Psoas muscle (tissue), 8 donors: ENCODE data around the gene PIP4P1. TPM values are rescaled to one million over a fixed set of nuclear protein-coding genes. Genes with fewer than 3 reads are reported as not detected.
A peak's percentile ranks its signal among the peaks of the same experiment; 100 is the strongest.
"Not testable (repeated sequence)": the region's sequence is repeated elsewhere in the genome, so short reads cannot be mapped to it uniquely, and the experiment has no call there.

Source experiments
- ATAC-seq, 4 donors: fragments of 200-7000 bp; cut with Tn5 transposase; one replicate each; pipeline ENCODE4 v1.9.1; 2020; ENCODE audit warnings: moderate library complexity in 3 of 4, mild to moderate bottlenecking in 2 of 4
- DNase-seq, 2 donors: peaks; one replicate each; pipeline ENCODE4 v3.0.0-alpha.2; 2020
- H3K27ac ChIP-seq: fragments of 200-600 bp; one replicate; pipeline ENCODE4 v1.8.0; 2022
- H3K27me3 ChIP-seq, 3 donors: fragments of 200-600 bp in 1 of 3; one replicate each; pipeline versions ENCODE4 v1.6.1 to v1.8.0; 2013 to 2022; ENCODE audit warnings: low read length in 2 of 3, mild to moderate bottlenecking in 2 of 3, moderate library complexity in 1 of 3; ENCODE audit not compliant: insufficient read depth in 3 of 3
- H3K36me3 ChIP-seq, 2 donors: fragments of 200-600 bp in 1 of 2; one replicate each; pipeline versions ENCODE4 v1.6.1 to v1.8.0; 2013 to 2022; ENCODE audit warnings: low read depth in 1 of 2, mild to moderate bottlenecking in 1 of 2, moderate library complexity in 1 of 2; ENCODE audit not compliant: insufficient read depth in 1 of 2
- H3K4me1 ChIP-seq: fragments of 200-600 bp; one replicate; pipeline ENCODE4 v1.8.0; 2022
- H3K4me3 ChIP-seq: fragments of 200-600 bp; one replicate; pipeline ENCODE4 v1.8.0; 2022; ENCODE audit warnings: mild to moderate bottlenecking
- H3K9me3 ChIP-seq: fragments of 200-600 bp; one replicate; pipeline ENCODE4 v1.8.0; 2022
- CTCF ChIP-seq: fragments of 200-600 bp; IDR thresholded peaks from one replicate; pipeline ENCODE4 v1.8.0; 2022; ENCODE audit warnings: antibody characterized with exemption
- WGBS, 3 donors: extraction: QIAGEN DNeasy Blood & Tissue Kit; methylation state at CpG; one replicate each; pipeline versions ENCODE4 v1.1.6 to v1.1.7; 2013; 5-methylcytosine and 5-hydroxymethylcytosine counted together
- intact Hi-C, 2 donors: fragments of 100-400 bp; cut with DNase I; formaldehyde crosslinking; loops; one replicate each; pipeline versions ENCODE4 v1.11.0 to v1.14.2; 2022
- long read RNA-seq, 2 donors: library from polyadenylated mRNA; unstranded; transcript quantifications; one replicate each; pipeline ENCODE4 v2.0.0, GENCODE V29; 2021
- polyA plus RNA-seq, 3 donors: library from polyadenylated mRNA; stranded (reverse); fragments of 200-250 nt; gene quantifications; one replicate each; pipeline ENCODE4 v1.2.3, GENCODE V29; 2013
- total RNA-seq, 4 donors: library from RNA; stranded (reverse); fragmentation: NEBNext Ultra II Directional in 2 of 4; extraction: Animal tissue kit (Norgen Biotek cat#: 25700) in 2 of 4; gene quantifications; one replicate each; pipeline versions ENCODE4 v1.2.1 to v1.2.4, GENCODE V29; 2021 to 2023
- donor health status: healthy with polysubstance abuse.
- donor health status: DM: no; HTN: no; CAD: no; lungs with moderate emphysema.
- donor health status: Bipolar disorder and iron deficiency.
- donor health status: healthy.
- donor health status: DM: yes; HTN: yes; CAD: no.
- donor health status: DM: no; HTN: no; CAD: no.
- donor health status: DM: no; HTN: no; CAD: no.
- donor health status: DM: yes; HTN: yes; CAD: no.

The PIP4P1 gene
- total RNA-seq = 10 to 100 TPM; 15.6 to 29.7 (median 20.7) TPM
- 10 to 100 TPM; 23.0 to 56.5 (median 36.8) TPM for polyA plus RNA-seq
- long read RNA-seq, donor 1, transcript PIP4P1-201 (7 exons, 1,961 nt) = major isoform, 19 of 28 reads
- long read RNA-seq, donor 1, partial matches to known transcripts = 4 of 28 reads
- long read RNA-seq, donor 1, other reads (novel, unspliced or antisense) = 1 of 28 reads
- long read RNA-seq, donor 2, transcript PIP4P1-202 (7 exons, 1,696 nt) = minor isoform, 35 of 116 reads
- long read RNA-seq, donor 2, transcript PIP4P1-201 (7 exons, 1,961 nt) = major isoform, 61 of 116 reads
- long read RNA-seq, donor 2, partial matches to known transcripts = 8 of 116 reads
- long read RNA-seq, donor 2, other reads (novel, unspliced or antisense) = 11 of 116 reads

GRCh38 chr14:20461225-20462141, at the start of gene PIP4P1:
Gene PIP4P1, minus strand, starts transcription at chr14:20461434. Its CDS starts 109 bp downstream, at chr14:20461325.
- H3K4me1 ChIP-seq = peaks cover 16% of the 10 kb centered on the region
- H3K4me3 ChIP-seq = peak within 1 kb of the TSS; percentile 87
- DNase-seq (peak; percentile 99), ATAC-seq (peak; percentile 95 to 96 (median 96))
- peak within 1 kb of the TSS; percentile 95 for H3K27ac ChIP-seq
- H3K27me3 ChIP-seq = no peaks in the 10 kb centered on the region
- intact Hi-C loops = loop anchor here in 1 of 2 donors (5.0 to 10.0 kb wide), 3 partner anchors 119 to 641 kb away; partner anchors contain the start of genes ANG, PARP2, RNASE4 and TMEM253
- H3K36me3 ChIP-seq = peaks cover 0 to 39% of the 10 kb centered on the region in 2 donors
- WGBS, 3 donors = 0% methylated on average over 42 to 67 of the region's 67 CpGs
- TF ChIP-seq CTCF = no peak
- H3K9me3 ChIP-seq = no peaks in the 10 kb centered on the region

- H3K9me3 ChIP-seq = no peaks in the 10 kb centered on the region
- WGBS, 3 donors = 88 to 90% (median 90%) methylated on average over 8 of the region's 8 CpGs
- H3K36me3 ChIP-seq = no peaks in the 10 kb centered on the region
- no peak for ATAC-seq
- intact Hi-C loops = no loop called here
- H3K4me3 ChIP-seq = no peak overlapping the region
- no peaks in the 10 kb centered on the region for H3K4me1 ChIP-seq
- no peak overlapping the region for H3K27ac ChIP-seq
- peaks cover 0 to 5% (median 0%) of the 10 kb centered on the region in 3 donors for H3K27me3 ChIP-seq
- TF ChIP-seq CTCF = no peak
- no peak for DNase-seq
These were observed 47.1 kb upstream of the PIP4P1 start for GRCh38 chr14:20508367-20508766.

DNA sequence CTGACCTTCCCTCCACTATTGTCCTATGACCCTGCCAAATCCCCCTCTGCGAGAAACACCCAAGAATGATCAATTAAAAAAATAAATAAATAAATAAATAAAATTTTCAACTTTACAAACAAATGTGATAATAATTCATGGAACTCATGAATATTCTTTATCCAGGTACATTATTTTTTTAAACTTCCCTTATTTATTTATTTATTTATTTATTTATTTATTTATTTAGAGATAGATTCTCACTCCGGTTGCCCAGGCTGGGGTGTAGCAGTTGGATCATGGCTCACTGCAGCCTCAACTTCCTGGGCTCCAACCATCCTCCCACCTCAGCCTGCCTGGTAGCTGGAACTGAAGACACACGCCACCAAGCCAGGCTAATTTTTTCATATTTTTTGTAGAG, 46.3 kb upstream of the PIP4P1 start:
- H3K27me3 ChIP-seq, H3K36me3 ChIP-seq, H3K4me1 ChIP-seq, H3K27ac ChIP-seq, ATAC-seq, DNase-seq, H3K4me3 ChIP-seq, H3K9me3 ChIP-seq, intact Hi-C loops: not testable (repeated sequence)
- 88 to 95% (median 93%) methylated on average over 2 to 3 of the region's 3 CpGs for WGBS, 3 donors

DNA sequence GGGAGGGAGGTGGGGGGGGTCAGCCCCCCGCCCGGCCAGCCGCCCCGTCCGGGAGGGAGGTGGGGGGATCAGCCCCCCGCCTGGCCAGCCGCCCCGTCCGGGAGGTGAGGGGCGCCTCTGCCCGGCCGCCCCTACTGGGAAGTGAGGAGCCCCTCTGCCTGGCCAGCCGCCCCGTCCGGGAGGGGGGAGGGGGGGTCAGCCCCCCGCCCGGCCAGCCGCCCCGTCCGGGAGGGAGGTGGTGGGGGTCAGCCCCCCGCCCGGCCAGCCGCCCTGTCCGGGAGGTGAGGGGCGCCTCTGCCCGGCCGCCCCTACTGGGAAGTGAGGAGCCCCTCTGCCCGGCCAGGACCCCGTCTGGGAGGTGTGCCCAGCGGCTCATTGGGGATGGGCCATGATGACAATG, 45.5 kb upstream of the PIP4P1 start:
- H3K4me3 ChIP-seq, DNase-seq, H3K4me1 ChIP-seq, ATAC-seq, H3K36me3 ChIP-seq, intact Hi-C loops, H3K9me3 ChIP-seq, H3K27ac ChIP-seq, H3K27me3 ChIP-seq: not testable (repeated sequence)
- WGBS, 3 donors = no CpG with 5 or more reads among the region's 30 CpGs

DNA sequence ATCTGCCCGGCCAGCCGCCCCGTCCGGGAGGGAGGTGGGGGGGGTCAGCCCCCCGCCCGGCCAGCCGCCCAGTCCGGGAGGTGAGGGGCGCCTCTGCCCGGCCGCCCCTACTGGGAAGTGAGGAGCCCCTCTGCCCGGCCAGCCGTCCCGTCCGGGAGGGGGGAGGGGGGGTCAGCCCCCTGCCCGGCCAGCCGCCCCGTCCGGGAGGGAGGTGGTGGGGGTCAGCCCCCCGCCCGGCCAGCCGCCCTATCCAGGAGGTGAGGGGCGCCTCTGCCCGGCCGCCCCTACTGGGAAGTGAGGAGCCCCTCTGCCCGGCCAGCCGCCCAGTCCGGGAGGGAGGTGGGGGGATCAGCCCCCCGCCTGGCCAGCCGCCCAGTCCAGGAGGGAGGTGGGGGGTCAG, 45.0 kb upstream of the PIP4P1 start:
- H3K4me1 ChIP-seq, H3K9me3 ChIP-seq, H3K4me3 ChIP-seq, H3K27ac ChIP-seq, ATAC-seq, intact Hi-C loops, H3K36me3 ChIP-seq, H3K27me3 ChIP-seq, DNase-seq: not testable (repeated sequence)
- 97% methylated on average over 7 to 28 of the region's 30 CpGs; no CpG with 5 or more reads in 1 of the 3 donors for WGBS, 3 donors

DNA sequence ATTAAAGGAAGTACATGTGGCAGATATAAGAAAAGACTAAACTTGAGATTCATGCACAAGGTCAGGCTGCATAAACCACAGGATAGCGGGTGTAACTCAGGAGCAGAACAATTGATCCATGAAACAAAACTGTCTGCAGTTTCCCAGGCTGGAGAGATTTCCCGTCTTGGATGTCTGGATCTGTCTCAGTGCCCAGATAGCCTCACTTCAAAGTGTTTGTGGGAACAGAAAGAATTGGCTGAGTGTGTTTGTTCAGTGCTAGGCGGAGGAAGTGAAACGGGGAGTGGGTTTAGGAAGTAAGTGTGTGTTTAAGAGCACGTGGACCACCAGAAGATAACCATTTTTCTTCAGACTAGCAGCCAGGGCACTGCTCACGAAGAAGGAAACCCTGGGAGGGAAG, 42.7 kb upstream of the PIP4P1 start:
- Histone ChIP-seq H3K9me3 (no peaks in the 10 kb centered on the region), H3K27ac (no peak overlapping the region), H3K36me3 (no peaks in the 10 kb centered on the region), H3K4me3 (no peak overlapping the region), H3K27me3 (no peaks in the 10 kb centered on the region), H3K4me1 (no peaks in the 10 kb centered on the region)
- WGBS, 3 donors = 50 to 58% (median 52%) methylated on average over 6 of the region's 6 CpGs
- ATAC-seq = no peak
- intact Hi-C loops = no loop called here
- no peak for DNase-seq
- no peak for TF ChIP-seq CTCF
